ENCODE data around the gene APBB1IP.

DNA sequence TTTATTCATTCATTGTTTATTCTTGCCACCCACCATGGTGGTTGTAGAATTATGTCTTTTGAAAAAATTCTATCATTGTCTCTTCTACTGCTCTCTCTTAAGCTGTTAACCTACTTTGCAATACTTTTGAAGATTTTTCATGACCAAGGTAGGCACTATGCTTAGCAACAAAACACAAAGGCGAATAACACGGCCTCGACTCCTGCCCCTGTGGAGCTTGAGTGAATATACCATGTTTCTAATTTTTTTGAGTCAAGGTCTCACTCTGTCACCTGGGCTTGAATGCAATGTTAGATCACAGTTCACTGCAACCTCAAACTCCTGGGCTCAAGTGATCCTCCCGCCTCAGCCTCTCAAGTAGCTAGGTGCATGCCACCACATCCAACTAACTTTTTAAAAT, 39.4 kb downstream of the APBB1IP start:
- TF ChIP-seq, protein P1, sequence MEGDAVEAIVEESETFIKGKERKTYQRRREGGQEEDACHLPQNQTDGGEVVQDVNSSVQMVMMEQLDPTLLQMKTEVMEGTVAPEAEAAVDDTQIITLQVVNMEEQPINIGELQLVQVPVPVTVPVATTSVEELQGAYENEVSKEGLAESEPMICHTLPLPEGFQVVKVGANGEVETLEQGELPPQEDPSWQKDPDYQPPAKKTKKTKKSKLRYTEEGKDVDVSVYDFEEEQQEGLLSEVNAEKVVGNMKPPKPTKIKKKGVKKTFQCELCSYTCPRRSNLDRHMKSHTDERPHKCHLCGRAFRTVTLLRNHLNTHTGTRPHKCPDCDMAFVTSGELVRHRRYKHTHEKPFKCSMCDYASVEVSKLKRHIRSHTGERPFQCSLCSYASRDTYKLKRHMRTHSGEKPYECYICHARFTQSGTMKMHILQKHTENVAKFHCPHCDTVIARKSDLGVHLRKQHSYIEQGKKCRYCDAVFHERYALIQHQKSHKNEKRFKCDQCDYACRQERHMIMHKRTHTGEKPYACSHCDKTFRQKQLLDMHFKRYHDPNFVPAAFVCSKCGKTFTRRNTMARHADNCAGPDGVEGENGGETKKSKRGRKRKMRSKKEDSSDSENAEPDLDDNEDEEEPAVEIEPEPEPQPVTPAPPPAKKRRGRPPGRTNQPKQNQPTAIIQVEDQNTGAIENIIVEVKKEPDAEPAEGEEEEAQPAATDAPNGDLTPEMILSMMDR (IDR thresholded peaks at IDR 0.05), result no peak
- TF ChIP-seq POLR2A (IDR thresholded peaks at IDR 0.05; ENCODE audit: low read length) (no peak), POLR2AphosphoS2 (conservative IDR thresholded peaks at IDR 0.05; ENCODE audit: low read length) (no peak), RAD21 (conservative IDR thresholded peaks at IDR 0.05 in 1 of 2, IDR thresholded peaks at IDR 0.05 in 1 of 2) (no peak), EP300 (IDR thresholded peaks at IDR 0.05) (no peak), MAFK (IDR thresholded peaks at IDR 0.05; ENCODE audit: partially characterized antibody) (no peak)
- TF ChIP-seq, protein P2, sequence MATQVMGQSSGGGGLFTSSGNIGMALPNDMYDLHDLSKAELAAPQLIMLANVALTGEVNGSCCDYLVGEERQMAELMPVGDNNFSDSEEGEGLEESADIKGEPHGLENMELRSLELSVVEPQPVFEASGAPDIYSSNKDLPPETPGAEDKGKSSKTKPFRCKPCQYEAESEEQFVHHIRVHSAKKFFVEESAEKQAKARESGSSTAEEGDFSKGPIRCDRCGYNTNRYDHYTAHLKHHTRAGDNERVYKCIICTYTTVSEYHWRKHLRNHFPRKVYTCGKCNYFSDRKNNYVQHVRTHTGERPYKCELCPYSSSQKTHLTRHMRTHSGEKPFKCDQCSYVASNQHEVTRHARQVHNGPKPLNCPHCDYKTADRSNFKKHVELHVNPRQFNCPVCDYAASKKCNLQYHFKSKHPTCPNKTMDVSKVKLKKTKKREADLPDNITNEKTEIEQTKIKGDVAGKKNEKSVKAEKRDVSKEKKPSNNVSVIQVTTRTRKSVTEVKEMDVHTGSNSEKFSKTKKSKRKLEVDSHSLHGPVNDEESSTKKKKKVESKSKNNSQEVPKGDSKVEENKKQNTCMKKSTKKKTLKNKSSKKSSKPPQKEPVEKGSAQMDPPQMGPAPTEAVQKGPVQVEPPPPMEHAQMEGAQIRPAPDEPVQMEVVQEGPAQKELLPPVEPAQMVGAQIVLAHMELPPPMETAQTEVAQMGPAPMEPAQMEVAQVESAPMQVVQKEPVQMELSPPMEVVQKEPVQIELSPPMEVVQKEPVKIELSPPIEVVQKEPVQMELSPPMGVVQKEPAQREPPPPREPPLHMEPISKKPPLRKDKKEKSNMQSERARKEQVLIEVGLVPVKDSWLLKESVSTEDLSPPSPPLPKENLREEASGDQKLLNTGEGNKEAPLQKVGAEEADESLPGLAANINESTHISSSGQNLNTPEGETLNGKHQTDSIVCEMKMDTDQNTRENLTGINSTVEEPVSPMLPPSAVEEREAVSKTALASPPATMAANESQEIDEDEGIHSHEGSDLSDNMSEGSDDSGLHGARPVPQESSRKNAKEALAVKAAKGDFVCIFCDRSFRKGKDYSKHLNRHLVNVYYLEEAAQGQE (IDR thresholded peaks at IDR 0.05), result no peak
- TF ChIP-seq, protein P3, sequence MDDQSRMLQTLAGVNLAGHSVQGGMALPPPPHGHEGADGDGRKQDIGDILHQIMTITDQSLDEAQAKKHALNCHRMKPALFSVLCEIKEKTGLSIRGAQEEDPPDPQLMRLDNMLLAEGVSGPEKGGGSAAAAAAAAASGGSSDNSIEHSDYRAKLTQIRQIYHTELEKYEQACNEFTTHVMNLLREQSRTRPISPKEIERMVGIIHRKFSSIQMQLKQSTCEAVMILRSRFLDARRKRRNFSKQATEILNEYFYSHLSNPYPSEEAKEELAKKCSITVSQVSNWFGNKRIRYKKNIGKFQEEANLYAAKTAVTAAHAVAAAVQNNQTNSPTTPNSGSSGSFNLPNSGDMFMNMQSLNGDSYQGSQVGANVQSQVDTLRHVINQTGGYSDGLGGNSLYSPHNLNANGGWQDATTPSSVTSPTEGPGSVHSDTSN (IDR thresholded peaks at IDR 0.05), result no peak

Measured in A549 (cell line).